ENCODE measurements around the gene NLK. TPM values are rescaled to one million over a fixed set of nuclear protein-coding genes. Genes with fewer than 3 reads are reported as not detected.

Gene NLK
- total and polyA plus RNA-seq, 7 donors, result 9.3 to 17.1 (median 15.0) TPM

GRCh38 chr17:28169621-28170349 lies 127.3 kb downstream of the NLK start:
- Histone ChIP-seq H3K27ac (no peak overlapping the region), H3K36me3 (peaks cover 0 to 30% (median 0%) of the 10 kb centered on the region in 4 donors), H3K9me3 (no peaks in the 10 kb centered on the region), H3K27me3 (no peaks in the 10 kb centered on the region), H3K4me1 (peaks cover 0 to 26% (median 4%) of the 10 kb centered on the region in 4 donors), H3K4me3 (no peak overlapping the region)
- intact Hi-C loops (cut with DNase I), result no loop called here
- DNase-seq, result no peak
- TF ChIP-seq POLR2A (IDR thresholded peaks at IDR 0.05), result no peak
- no peak for TF ChIP-seq CTCF (IDR thresholded peaks at IDR 0.05)
- TF ChIP-seq EP300 (IDR thresholded peaks at IDR 0.05), result no peak
- TF ChIP-seq POLR2AphosphoS5 (IDR thresholded peaks at IDR 0.05), result no peak
- WGBS, 2 donors, result 74 to 88% methylated on average over 3 of the region's 3 CpGs

GRCh38 chr17:28170771-28171170 lies 128.3 kb downstream of the NLK start:
- Histone ChIP-seq H3K9me3 (no peaks in the 10 kb centered on the region), H3K27me3 (no peaks in the 10 kb centered on the region), H3K27ac (no peak overlapping the region), H3K4me1 (peaks cover 0 to 26% (median 4%) of the 10 kb centered on the region in 4 donors), H3K36me3 (peaks cover 0 to 26% (median 0%) of the 10 kb centered on the region in 4 donors), H3K4me3 (no peak overlapping the region)
- intact Hi-C loops (cut with DNase I), result no loop called here
- no peak for DNase-seq
- TF ChIP-seq POLR2A (IDR thresholded peaks at IDR 0.05), result no peak
- TF ChIP-seq CTCF (IDR thresholded peaks at IDR 0.05), result no peak
- TF ChIP-seq POLR2AphosphoS5 (IDR thresholded peaks at IDR 0.05), result no peak
- no peak for TF ChIP-seq EP300 (IDR thresholded peaks at IDR 0.05)

- no peak for TF ChIP-seq POLR2A (IDR thresholded peaks at IDR 0.05)
- no peak for TF ChIP-seq POLR2AphosphoS5 (IDR thresholded peaks at IDR 0.05)
- no peak for TF ChIP-seq CTCF (IDR thresholded peaks at IDR 0.05)
- no peak for TF ChIP-seq EP300 (IDR thresholded peaks at IDR 0.05)
- H3K9me3 ChIP-seq, result no peaks in the 10 kb centered on the region
- H3K27me3 ChIP-seq, result no peaks in the 10 kb centered on the region
- intact Hi-C loops (cut with DNase I), result no loop called here
- WGBS, 2 donors, result 12 to 17% methylated on average over 3 of the region's 3 CpGs
- peaks cover 0 to 26% (median 4%) of the 10 kb centered on the region in 4 donors for H3K4me1 ChIP-seq
- H3K27ac ChIP-seq, result peak overlapping the region in 2 of 4 donors; percentile 18 to 43
- H3K36me3 ChIP-seq, result peaks cover 0 to 26% (median 0%) of the 10 kb centered on the region in 4 donors
- no peak for DNase-seq
- no peak overlapping the region for H3K4me3 ChIP-seq
Measured at GRCh38 chr17:28173031-28173561, 130.6 kb downstream of the NLK start.

GRCh38 chr17:28173801-28174200 lies 131.3 kb downstream of the NLK start:
- intact Hi-C loops (cut with DNase I), result no loop called here
- no peak for TF ChIP-seq POLR2AphosphoS5 (IDR thresholded peaks at IDR 0.05)
- TF ChIP-seq CTCF (IDR thresholded peaks at IDR 0.05), result no peak
- TF ChIP-seq EP300 (IDR thresholded peaks at IDR 0.05), result no peak
- no peak for TF ChIP-seq POLR2A (IDR thresholded peaks at IDR 0.05)
- Histone ChIP-seq H3K27me3 (no peaks in the 10 kb centered on the region), H3K36me3 (peaks cover 0 to 21% (median 0%) of the 10 kb centered on the region in 4 donors), H3K4me3 (no peak overlapping the region), H3K4me1 (peaks cover 0 to 26% (median 4%) of the 10 kb centered on the region in 4 donors), H3K27ac (peak overlapping the region in 2 of 4 donors; percentile 18 to 43), H3K9me3 (no peaks in the 10 kb centered on the region)
- DNase-seq, result no peak
- WGBS, 2 donors, result 33 to 75% methylated on average over 1 of the region's 1 CpG

All from sigmoid colon (tissue), 7 donors.